Measurements from ENCODE around the gene UPP2. TPM values are rescaled to one million over a fixed set of nuclear protein-coding genes. Genes with fewer than 3 reads are reported as not detected.

Gene UPP2
- total RNA-seq, 1 donor from 2014 or later: not detected

GRCh38 chr2:158103411-158104012, 1.8 kb downstream of the UPP2 start:
- no peak overlapping the region for H3K4me3 Mint-ChIP-seq
- DNase-seq (ENCODE audit: low read depth, low spot score): no peak
- H3K27me3 Mint-ChIP-seq (ENCODE audit: low read depth): no peaks in the 10 kb centered on the region
- no peaks in the 10 kb centered on the region for H3K36me3 Mint-ChIP-seq (ENCODE audit: low read depth)
- no peaks in the 10 kb centered on the region for H3K9me3 Mint-ChIP-seq
- TF ChIP-seq, protein P1, sequence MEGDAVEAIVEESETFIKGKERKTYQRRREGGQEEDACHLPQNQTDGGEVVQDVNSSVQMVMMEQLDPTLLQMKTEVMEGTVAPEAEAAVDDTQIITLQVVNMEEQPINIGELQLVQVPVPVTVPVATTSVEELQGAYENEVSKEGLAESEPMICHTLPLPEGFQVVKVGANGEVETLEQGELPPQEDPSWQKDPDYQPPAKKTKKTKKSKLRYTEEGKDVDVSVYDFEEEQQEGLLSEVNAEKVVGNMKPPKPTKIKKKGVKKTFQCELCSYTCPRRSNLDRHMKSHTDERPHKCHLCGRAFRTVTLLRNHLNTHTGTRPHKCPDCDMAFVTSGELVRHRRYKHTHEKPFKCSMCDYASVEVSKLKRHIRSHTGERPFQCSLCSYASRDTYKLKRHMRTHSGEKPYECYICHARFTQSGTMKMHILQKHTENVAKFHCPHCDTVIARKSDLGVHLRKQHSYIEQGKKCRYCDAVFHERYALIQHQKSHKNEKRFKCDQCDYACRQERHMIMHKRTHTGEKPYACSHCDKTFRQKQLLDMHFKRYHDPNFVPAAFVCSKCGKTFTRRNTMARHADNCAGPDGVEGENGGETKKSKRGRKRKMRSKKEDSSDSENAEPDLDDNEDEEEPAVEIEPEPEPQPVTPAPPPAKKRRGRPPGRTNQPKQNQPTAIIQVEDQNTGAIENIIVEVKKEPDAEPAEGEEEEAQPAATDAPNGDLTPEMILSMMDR (conservative IDR thresholded peaks at IDR 0.05): no peak
- H3K27ac Mint-ChIP-seq (ENCODE audit: unreplicated experiment): no peak overlapping the region
- no peaks in the 10 kb centered on the region for H3K4me1 Mint-ChIP-seq

DNA sequence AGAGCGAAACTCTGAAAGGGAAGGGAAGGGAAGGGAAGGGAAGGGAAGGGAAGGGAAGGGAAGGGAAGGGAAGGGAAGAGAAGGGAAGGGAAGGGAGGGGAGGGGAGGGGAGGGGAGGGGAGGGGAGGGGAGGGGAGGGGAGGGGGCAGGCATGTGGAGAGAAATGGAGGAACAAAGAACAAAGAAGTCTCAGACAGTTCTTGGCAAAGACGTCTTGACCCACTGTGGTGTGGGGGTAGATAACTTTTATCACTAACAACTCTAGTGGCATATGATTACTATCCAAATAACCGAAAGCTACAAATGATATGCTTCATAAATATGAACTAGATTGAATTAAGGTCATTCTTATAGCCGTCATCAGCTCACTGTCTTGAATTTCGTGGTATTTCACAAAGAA, 3.2 kb downstream of the UPP2 start:
- DNase-seq (ENCODE audit: low read depth, low spot score): no peak
- no peak overlapping the region for H3K4me3 Mint-ChIP-seq
- no peaks in the 10 kb centered on the region for H3K4me1 Mint-ChIP-seq
- H3K36me3 Mint-ChIP-seq (ENCODE audit: low read depth): no peaks in the 10 kb centered on the region
- H3K27ac Mint-ChIP-seq (ENCODE audit: unreplicated experiment): no peak overlapping the region
- H3K9me3 Mint-ChIP-seq: no peaks in the 10 kb centered on the region
- TF ChIP-seq, protein P1 (conservative IDR thresholded peaks at IDR 0.05): no peak
- no peaks in the 10 kb centered on the region for H3K27me3 Mint-ChIP-seq (ENCODE audit: low read depth)

GRCh38 chr2:158112992-158113391, 11.3 kb downstream of the UPP2 start:
- no peak overlapping the region for H3K27ac Mint-ChIP-seq (ENCODE audit: unreplicated experiment)
- no peak overlapping the region for H3K4me3 Mint-ChIP-seq
- no peaks in the 10 kb centered on the region for H3K27me3 Mint-ChIP-seq (ENCODE audit: low read depth)
- H3K4me1 Mint-ChIP-seq: no peaks in the 10 kb centered on the region
- H3K36me3 Mint-ChIP-seq (ENCODE audit: low read depth): no peaks in the 10 kb centered on the region
- DNase-seq (ENCODE audit: low read depth, low spot score): no peak
- peaks cover 5% of the 10 kb centered on the region for H3K9me3 Mint-ChIP-seq
- TF ChIP-seq, protein P1 (conservative IDR thresholded peaks at IDR 0.05): no peak

DNA sequence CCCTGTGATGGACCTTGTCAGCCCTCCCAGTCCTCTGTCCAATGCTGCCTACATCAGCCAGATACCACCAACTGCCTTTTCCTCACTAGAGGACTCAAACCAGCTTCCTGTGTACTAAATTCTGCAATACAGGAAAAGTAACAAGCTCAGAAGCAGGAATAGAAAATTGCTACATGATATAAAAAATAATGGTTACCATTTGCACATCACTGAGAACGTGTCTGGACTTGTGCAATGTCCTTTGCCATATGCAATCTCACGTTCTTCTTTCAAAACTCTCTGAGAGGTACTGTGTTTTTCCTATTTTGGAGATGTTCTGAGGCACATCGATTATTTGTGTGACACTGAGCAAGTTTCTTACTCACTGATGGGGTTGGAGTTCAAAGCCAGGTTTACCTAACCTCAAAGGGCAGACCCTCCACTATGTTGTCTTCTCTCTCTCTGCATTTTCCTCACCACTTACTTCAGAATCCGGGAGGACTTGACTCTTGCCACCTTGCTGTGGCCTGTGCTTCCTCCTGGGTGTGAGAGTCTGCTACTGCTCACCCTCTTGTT, 12.1 kb downstream of the UPP2 start:
- no peak for DNase-seq (ENCODE audit: low read depth, low spot score)
- no peak overlapping the region for H3K4me3 Mint-ChIP-seq
- H3K27ac Mint-ChIP-seq (ENCODE audit: unreplicated experiment): no peak overlapping the region
- peaks cover 5% of the 10 kb centered on the region for H3K9me3 Mint-ChIP-seq
- H3K4me1 Mint-ChIP-seq: no peaks in the 10 kb centered on the region
- H3K36me3 Mint-ChIP-seq (ENCODE audit: low read depth): no peaks in the 10 kb centered on the region
- TF ChIP-seq, protein P1 (conservative IDR thresholded peaks at IDR 0.05): no peak
- no peaks in the 10 kb centered on the region for H3K27me3 Mint-ChIP-seq (ENCODE audit: low read depth)

DNA sequence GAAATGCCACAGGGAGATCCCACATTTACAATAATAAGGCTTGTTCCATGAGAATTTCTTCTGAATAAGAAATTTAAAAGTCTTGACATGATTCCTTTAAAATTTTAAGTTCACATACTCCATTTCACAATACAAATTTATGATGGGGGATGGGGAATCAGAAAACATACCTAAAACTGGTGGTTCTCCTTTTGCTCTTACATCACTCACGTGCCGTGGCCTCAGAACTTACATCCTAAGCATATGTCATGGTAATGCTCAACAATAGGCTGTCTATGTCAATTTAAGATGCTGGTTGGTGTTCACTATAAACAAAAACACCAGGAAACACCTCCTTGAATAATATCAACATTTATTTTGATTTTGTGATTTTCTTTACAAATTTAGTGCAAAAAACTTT, 12.8 kb downstream of the UPP2 start:
- H3K27ac Mint-ChIP-seq (ENCODE audit: unreplicated experiment): no peak overlapping the region
- no peaks in the 10 kb centered on the region for H3K4me1 Mint-ChIP-seq

More for the DNA sequence above, 12.8 kb downstream of the UPP2 start:
- Mint-ChIP-seq H3K36me3 (ENCODE audit: low read depth) (no peaks in the 10 kb centered on the region), H3K4me3 (no peak overlapping the region), H3K27me3 (ENCODE audit: low read depth) (no peaks in the 10 kb centered on the region), H3K9me3 (peaks cover 5% of the 10 kb centered on the region)
- DNase-seq (ENCODE audit: low read depth, low spot score): no peak
- TF ChIP-seq, protein P1 (conservative IDR thresholded peaks at IDR 0.05): no peak

Measured in neural crest cell (in vitro differentiated cells).